Neural progenitor cell (in vitro differentiated cells): Measurements from ENCODE around the gene CMC2. TPM values are rescaled to one million over a fixed set of nuclear protein-coding genes. Genes with fewer than 3 reads are reported as not detected.

Experiments used
- DNase-seq: peaks from one replicate; pipeline ENCODE4 v3.0.0-alpha.2; 2016; ENCODE audit warnings: low spot score
- H2AFZ ChIP-seq: fragments of 200-600 bp; sonication (generic); replicated peaks from 2 replicates; pipeline ENCODE4 v1.6.1; 2016; ENCODE audit warnings: antibody characterized with exemption
- H3F3A ChIP-seq: fragments of 200-600 bp; sonication (generic); 2 replicates; pipeline ENCODE4 v1.6.1; 2016; ENCODE audit warnings: antibody characterized with exemption, low read depth
- H3K27ac ChIP-seq: fragments of 200-600 bp; sonication (generic); 2 replicates; pipeline ENCODE4 v1.5.1; 2016; ENCODE audit warnings: mild to moderate bottlenecking
- H3K27me3 ChIP-seq: fragments of 200-600 bp; sonication (generic); 2 replicates; pipeline ENCODE4 v1.6.1; 2016; ENCODE audit warnings: mild to moderate bottlenecking, moderate library complexity
- H3K36me3 ChIP-seq: fragments of 200-600 bp; sonication (generic); 2 replicates; pipeline ENCODE4 v1.5.1; 2016
- H3K4me1 ChIP-seq: fragments of 200-600 bp; sonication (generic); 2 replicates; pipeline ENCODE4 v1.6.1; 2016; ENCODE audit warnings: mixed run types
- H3K4me2 ChIP-seq: fragments of 200-600 bp; sonication (generic); 2 replicates; pipeline ENCODE4 v1.6.1; 2016
- H3K4me3 ChIP-seq: fragments of 200-600 bp; sonication (generic); 2 replicates; pipeline ENCODE4 v1.5.1; 2016
- H3K79me2 ChIP-seq: fragments of 200-600 bp; sonication (generic); 2 replicates; pipeline ENCODE4 v1.6.1; 2016; ENCODE audit warnings: low read depth
- H3K9ac ChIP-seq: fragments of 200-600 bp; sonication (generic); 2 replicates; pipeline ENCODE4 v1.6.1; 2016
- H3K9me3 ChIP-seq: fragments of 200-600 bp; sonication (generic); 2 replicates; pipeline ENCODE4 v1.5.1; 2016; ENCODE audit warnings: low read depth
- H4K20me1 ChIP-seq: fragments of 200-600 bp; sonication (generic); 2 replicates; pipeline ENCODE4 v1.6.1; 2016; ENCODE audit warnings: low read depth
- H3K27ac Mint-ChIP-seq: 3 replicates; pipeline ENCODE4 v1.8.0; 2021; ENCODE audit warnings: mixed read lengths
- H3K27me3 Mint-ChIP-seq: 2 replicates; pipeline ENCODE4 v1.8.0; 2022; ENCODE audit warnings: low read depth, mild to moderate bottlenecking, inconsistent platforms, moderate library complexity, mixed read lengths; ENCODE audit not compliant: insufficient read depth
- H3K36me3 Mint-ChIP-seq: 3 replicates; pipeline ENCODE4 v1.8.0; 2021; ENCODE audit warnings: mixed read lengths
- H3K4me1 Mint-ChIP-seq: 3 replicates; pipeline ENCODE4 v1.8.0; 2021; ENCODE audit warnings: mixed read lengths
- H3K4me3 Mint-ChIP-seq: 3 replicates; pipeline ENCODE4 v1.8.0; 2021; ENCODE audit warnings: mild to moderate bottlenecking, moderate library complexity, mixed read lengths
- H3K9me3 Mint-ChIP-seq: 3 replicates; pipeline ENCODE4 v1.8.0; 2020; ENCODE audit warnings: mixed read lengths
- CTCF ChIP-seq: fragments of 200-600 bp; sonication (generic); IDR thresholded peaks from 2 replicates; pipeline ENCODE4 v1.5.1; 2017; ENCODE audit warnings: antibody characterized with exemption, mild to moderate bottlenecking
- EZH2 ChIP-seq: fragments of 200-600 bp; sonication (generic); IDR thresholded peaks from 2 replicates; pipeline ENCODE4 v1.6.1; 2017; ENCODE audit warnings: antibody characterized with exemption, mild to moderate bottlenecking, moderate library complexity
- EZH2phosphoT487 ChIP-seq: fragments of 200-600 bp; sonication (generic); IDR thresholded peaks from 2 replicates; pipeline ENCODE4 v1.6.1; 2017; ENCODE audit warnings: antibody characterized with exemption
- total RNA-seq: library from RNA; depleted of rRNA; stranded (reverse); fragments of >200 nt; gene quantifications from 2 replicates; pipeline ENCODE4 v1.2.3, GENCODE V29; 2015; ENCODE audit warnings: low replicate concordance

CMC2 gene
- total RNA-seq, 1 donor from 2014 or later = 138 TPM

GRCh38 chr16:81003610-81004460 lies 2.9 kb downstream of the CMC2 start:
- no peak overlapping the region for H2AFZ ChIP-seq
- H3K9me3 ChIP-seq = no peaks in the 10 kb centered on the region
- H3K79me2 ChIP-seq = peaks cover 92% of the 10 kb centered on the region
- H3K9ac ChIP-seq = no peak overlapping the region
- Mint-ChIP-seq H3K36me3 (peaks cover 10% of the 10 kb centered on the region), H3K27ac (no peak overlapping the region), H3K27me3 (peaks cover 3% of the 10 kb centered on the region), H3K9me3 (peaks cover 4% of the 10 kb centered on the region), H3K4me3 (no peak overlapping the region), H3K4me1 (peaks cover 28% of the 10 kb centered on the region)
- H3K4me2 ChIP-seq = peak overlapping the region; percentile 79
- no peak for DNase-seq
- H3K4me3 ChIP-seq = no peak overlapping the region
- H3K27ac ChIP-seq = no peak overlapping the region
- H3K36me3 ChIP-seq = no peaks in the 10 kb centered on the region
- peaks cover 17% of the 10 kb centered on the region for H3K4me1 ChIP-seq
- TF ChIP-seq EZH2 (no peak), CTCF (no peak), EZH2phosphoT487 (no peak)
- H3K27me3 ChIP-seq = no peaks in the 10 kb centered on the region
- peaks cover 30% of the 10 kb centered on the region for H4K20me1 ChIP-seq
- H3F3A ChIP-seq = peaks cover 10% of the 10 kb centered on the region

GRCh38 chr16:81003064-81003463 lies 3.6 kb downstream of the CMC2 start:
- H3K27ac Mint-ChIP-seq = no peak overlapping the region
- no peak overlapping the region for H2AFZ ChIP-seq
- peaks cover 12% of the 10 kb centered on the region for H3K36me3 Mint-ChIP-seq

GRCh38 chr16:81001330-81001729 lies 5.4 kb downstream of the CMC2 start:
- no peaks in the 10 kb centered on the region for H3K9me3 ChIP-seq
- H4K20me1 ChIP-seq = peaks cover 19% of the 10 kb centered on the region

More at GRCh38 chr16:81003064-81003463, 3.6 kb downstream of the CMC2 start:
- H3K4me1 ChIP-seq = peaks cover 13% of the 10 kb centered on the region
- Mint-ChIP-seq H3K4me1 (peaks cover 22% of the 10 kb centered on the region), H3K9me3 (peaks cover 4% of the 10 kb centered on the region), H3K27me3 (peaks cover 3% of the 10 kb centered on the region), H3K4me3 (no peak overlapping the region)
- H4K20me1 ChIP-seq = peaks cover 23% of the 10 kb centered on the region
- DNase-seq = no peak
- no peak overlapping the region for H3K4me3 ChIP-seq
- no peaks in the 10 kb centered on the region for H3K9me3 ChIP-seq
- peaks cover 92% of the 10 kb centered on the region for H3K79me2 ChIP-seq
- no peaks in the 10 kb centered on the region for H3K27me3 ChIP-seq
- TF ChIP-seq EZH2phosphoT487 (no peak), EZH2 (no peak)
- H3K9ac ChIP-seq = no peak overlapping the region
- H3F3A ChIP-seq = peaks cover 10% of the 10 kb centered on the region
- H3K4me2 ChIP-seq = no peak overlapping the region
- H3K36me3 ChIP-seq = no peaks in the 10 kb centered on the region
- H3K27ac ChIP-seq = no peak overlapping the region

More at GRCh38 chr16:81001330-81001729, 5.4 kb downstream of the CMC2 start:
- Histone ChIP-seq H2AFZ (no peak overlapping the region), H3K4me2 (no peak overlapping the region), H3K27me3 (no peaks in the 10 kb centered on the region), H3K79me2 (peaks cover 98% of the 10 kb centered on the region), H3K4me3 (no peak overlapping the region), H3F3A (no peaks in the 10 kb centered on the region), H3K9ac (no peak overlapping the region), H3K4me1 (peaks cover 11% of the 10 kb centered on the region), H3K36me3 (no peaks in the 10 kb centered on the region), H3K27ac (no peak overlapping the region)
- H3K9me3 Mint-ChIP-seq = peaks cover 4% of the 10 kb centered on the region
- H3K4me1 Mint-ChIP-seq = peaks cover 16% of the 10 kb centered on the region
- H3K4me3 Mint-ChIP-seq = no peak overlapping the region
- H3K27ac Mint-ChIP-seq = no peak overlapping the region
- TF ChIP-seq CTCF (no peak), EZH2phosphoT487 (no peak), EZH2 (no peak)
- peaks cover 14% of the 10 kb centered on the region for H3K36me3 Mint-ChIP-seq
- no peak for DNase-seq
- no peaks in the 10 kb centered on the region for H3K27me3 Mint-ChIP-seq
